Limb (tissue), 2 donors: Measurements from ENCODE around the gene WNT11.
"Not testable (repeated sequence)": the region's sequence is repeated elsewhere in the genome, so short reads cannot be mapped to it uniquely, and the experiment has no call there.

Experiments
- DNase-seq, 2 donors: peaks; one replicate each; pipeline ENCODE4 v3.0.0-alpha.2; 2016; ENCODE audit errors: extremely low spot score in 2 of 2

The WNT11 gene

GRCh38 chr11:76203131-76203925, 3.0 kb downstream of the WNT11 start:
- no peak for DNase-seq

DNA sequence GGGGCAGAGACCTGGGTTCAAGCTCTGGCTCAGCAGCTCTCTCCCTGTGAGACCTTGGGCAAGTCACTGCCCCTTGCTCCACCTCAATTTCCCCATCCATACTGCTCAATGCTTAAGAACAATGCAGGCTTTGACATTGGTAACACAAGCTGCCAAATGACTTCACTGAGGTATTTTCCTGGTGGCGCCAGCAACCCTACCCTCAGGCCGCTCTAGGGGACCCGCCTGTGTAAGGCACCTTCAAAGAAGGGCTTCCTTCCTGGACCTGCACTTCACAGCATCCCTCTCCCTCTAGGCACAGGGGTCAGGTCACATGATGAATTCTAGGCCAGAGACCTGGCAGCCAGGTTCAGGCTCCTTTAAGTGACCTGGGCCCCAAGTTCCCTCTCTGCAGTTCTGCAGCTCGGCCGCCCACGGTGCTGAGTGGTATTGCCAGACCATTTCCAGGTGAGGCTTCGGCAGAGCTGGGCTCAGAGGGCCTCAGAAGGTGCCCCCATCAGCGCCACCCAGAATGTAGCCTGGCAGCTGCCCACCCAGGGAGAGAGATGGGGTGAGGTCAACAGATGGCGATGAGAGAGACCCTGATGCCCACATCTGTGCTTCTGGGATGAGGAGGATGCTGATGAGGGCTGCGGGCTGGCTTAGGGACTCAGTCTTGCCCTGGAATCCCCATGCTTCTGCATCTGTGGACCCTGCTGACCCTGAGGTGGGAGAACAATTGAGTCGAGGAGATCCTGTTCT, 4.5 kb downstream of the WNT11 start:
- DNase-seq: no peak

DNA sequence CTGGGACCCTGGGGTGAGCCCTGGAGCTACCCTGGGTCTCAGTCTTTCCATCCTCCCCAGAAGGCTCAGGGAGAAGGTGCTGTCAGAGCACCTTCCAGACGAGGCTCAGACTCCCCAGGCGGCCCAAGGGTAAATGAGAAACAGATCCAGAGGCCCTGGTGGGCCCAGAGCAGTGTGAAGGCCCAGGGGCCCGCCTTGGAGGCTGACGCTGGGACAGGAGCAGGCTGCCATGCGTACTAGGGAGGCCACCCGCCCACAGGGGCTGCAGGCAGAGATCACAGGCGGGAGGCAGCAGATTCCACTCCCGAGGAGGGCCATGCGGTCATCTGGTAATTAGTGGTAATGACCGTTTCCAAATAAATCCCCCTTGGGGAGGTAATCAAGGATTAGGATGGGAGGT, 5.2 kb downstream of the WNT11 start:
- no peak for DNase-seq

DNA sequence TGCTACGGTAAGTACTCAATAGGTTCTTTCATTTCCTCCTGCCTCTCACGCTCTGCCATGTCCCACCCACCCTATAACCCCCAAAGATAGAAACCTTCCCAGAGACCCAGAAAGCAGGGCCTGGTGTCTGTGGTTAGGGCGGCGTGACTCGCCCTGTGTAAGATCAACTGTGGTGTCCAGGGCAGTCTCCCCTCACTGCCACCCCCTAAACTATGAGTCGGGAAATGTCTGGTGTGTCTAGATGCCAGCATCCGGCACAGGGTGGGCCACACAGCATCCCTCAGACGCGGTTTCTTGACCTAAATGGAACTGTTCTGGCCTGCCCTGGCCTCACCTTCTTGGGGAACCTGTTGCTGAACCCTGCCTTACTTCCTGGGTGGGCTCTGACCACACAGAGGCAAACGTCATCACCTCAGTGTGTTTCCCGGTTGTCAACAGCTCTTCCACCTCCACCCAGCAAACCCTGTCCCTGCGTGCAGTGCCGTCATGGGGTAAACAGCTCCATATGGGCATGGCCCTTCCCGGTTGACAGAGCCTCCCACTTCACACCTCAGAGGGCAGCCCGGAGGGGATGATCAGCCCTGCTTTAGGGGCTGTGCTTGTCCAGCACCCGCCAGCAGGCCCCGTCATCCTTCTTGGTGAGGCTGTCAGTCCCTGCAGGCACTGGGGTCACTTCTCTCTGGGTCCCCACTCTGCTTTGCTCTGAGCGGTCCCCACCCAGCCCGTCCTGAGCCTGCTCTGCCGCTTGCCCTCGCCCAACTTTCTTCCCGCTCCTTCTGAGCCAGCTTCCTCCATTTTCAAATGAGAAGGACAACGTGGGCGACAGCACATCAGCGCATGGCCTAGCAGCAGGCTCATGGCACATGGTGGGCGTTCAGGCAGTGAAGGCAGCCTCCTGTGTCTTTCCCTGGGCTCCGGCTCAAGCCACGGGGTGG, 6.0 kb downstream of the WNT11 start:
- no peak for DNase-seq

DNA sequence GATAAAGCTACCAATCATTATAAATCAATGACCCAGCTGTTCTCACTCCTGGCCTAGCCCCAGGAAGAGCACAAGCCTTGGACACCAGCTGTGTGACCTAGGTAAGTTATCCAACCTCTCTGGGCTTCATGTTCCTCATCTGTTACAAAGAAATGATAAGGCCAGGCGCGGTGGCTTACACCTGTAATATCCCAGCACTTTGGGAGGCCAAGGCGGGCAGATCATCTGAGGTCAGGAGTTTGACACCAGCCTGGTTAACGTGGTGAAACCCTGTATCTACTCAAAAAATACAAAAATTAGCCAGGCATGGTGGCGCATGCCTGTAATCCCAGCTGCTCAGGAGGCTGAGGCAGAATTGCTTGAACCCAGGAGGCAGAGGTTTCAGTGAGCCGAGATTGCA, 7.6 kb downstream of the WNT11 start:
- DNase-seq: not testable (repeated sequence)

DNA sequence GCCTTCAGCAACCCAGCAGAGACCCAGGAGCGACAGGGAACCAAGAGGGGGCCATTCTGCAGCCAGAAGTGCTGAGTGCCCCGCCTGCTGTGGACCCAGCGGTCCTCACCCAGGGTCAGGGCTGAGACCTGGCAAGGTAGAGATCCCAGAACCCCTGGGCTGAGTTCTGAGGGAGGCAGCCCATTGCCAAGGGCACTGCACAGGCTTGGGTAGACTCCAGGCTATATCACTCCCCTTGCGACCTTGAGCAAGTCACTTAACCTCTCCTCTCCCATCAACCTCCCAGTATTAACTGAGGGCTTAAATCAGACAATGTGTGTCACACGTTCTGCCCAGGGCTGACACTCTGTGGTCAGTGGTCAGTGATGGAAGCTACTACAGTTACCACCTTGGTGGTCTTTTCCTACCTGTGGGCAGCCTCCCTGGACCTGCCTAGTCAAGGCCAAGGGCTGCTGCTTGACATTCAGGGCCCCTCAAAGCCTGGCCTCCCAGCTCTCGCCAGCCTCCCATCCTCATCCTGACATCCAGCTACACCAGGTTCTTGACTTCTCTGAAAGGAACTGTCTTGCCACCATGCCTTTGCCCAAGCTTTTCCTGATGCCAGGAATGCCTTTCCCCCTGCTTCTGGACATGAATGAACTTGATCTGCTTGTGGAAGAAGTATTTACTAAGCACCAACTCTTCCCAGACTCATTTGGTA, 8.2 kb downstream of the WNT11 start:
- no peak for DNase-seq

GRCh38 chr11:76197332-76197731, 9.0 kb downstream of the WNT11 start:
- DNase-seq: no peak

DNA sequence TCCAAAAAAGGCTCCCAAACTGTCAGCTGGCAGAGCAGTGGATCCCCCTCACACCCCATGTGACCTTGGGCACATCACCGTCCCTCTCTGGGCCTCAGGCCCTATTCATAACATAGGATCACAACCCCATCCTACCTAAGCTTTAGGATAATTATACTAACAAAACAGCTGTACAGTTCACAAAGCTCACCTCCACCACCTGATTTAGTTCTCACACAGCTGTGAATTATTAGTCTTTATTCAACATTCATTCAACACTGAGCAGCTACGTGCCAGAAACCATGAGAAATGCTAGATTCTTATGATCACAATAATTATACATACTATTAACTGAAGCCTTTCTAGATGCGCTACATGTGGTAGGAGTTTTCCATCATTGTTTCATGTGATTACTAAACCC, 9.5 kb downstream of the WNT11 start:
- no peak for DNase-seq

- DNase-seq: no peak
Observed at GRCh38 chr11:76194872-76195668, 11.2 kb downstream of the WNT11 start.

- no peak for DNase-seq
Observed at GRCh38 chr11:76193219-76193618, 13.1 kb downstream of the WNT11 start.

DNA sequence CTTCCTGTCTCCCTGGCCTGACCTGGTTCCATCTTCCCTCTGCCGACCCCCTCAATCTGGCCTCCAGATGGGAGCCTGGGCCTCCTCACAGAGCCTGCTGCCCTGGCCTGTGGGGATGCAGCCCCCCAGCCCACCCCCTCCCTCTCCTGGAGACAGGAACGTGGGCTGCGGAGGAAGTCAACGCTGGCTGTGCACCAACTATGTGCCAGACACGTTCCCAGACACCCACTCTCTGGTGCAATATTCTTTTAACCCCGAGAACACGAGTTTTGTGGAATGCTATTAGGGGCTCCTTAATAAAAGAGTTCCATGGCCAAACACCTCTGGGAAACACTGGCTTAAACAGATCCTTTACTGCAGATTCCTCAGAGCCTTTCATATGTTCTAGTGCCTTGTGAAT, 15.9 kb downstream of the WNT11 start:
- DNase-seq: peak; percentile 32 to 69

DNA sequence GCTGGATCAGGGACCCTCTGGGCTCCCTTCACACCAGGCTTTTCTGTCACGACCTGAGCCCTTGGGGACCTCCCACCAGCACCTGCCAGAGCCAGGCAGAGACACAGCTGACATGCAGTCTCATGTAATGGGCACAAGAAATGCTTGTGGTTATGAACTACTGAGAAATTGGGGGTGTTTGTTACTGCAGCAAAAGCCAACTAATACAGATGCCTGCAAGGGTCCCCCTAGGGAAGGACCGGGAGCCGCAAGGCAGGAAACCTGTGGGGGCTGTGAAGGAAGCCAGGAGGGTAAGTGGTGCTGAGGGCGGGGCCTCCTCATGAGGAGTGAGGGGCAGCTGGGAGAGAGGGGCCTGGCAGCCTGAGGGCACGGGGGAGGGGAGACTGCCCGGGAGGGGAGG, 16.6 kb downstream of the WNT11 start:
- DNase-seq: no peak

DNA sequence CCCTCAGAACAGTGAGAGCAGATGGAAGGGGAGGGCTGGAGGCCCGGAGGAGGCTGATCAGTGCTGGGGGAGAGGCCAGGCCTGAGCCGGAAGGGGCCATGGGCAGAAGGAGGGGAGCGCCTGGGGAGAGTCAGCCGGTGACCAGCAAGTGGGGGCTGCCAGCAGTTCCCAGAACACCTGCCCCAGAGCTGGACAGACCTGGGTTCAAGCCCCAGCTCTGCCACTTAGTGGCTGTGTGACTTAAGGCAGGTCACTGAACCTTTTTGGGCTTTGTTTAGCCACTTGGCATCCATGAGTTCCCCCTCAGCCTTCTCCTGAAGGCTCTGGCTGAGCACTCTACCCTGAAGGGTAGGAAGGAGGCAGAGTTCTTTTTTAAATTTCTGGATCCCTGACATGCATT, 17.4 kb downstream of the WNT11 start:
- DNase-seq: no peak

GRCh38 chr11:76186776-76187279, 19.5 kb downstream of the WNT11 start:
- no peak for DNase-seq

GRCh38 chr11:76185931-76186401, 20.3 kb downstream of the WNT11 start:
- peak; percentile 48 to 77 for DNase-seq

- DNase-seq: no peak
Observed at GRCh38 chr11:76185511-76185910, 20.8 kb downstream of the WNT11 start.

DNA sequence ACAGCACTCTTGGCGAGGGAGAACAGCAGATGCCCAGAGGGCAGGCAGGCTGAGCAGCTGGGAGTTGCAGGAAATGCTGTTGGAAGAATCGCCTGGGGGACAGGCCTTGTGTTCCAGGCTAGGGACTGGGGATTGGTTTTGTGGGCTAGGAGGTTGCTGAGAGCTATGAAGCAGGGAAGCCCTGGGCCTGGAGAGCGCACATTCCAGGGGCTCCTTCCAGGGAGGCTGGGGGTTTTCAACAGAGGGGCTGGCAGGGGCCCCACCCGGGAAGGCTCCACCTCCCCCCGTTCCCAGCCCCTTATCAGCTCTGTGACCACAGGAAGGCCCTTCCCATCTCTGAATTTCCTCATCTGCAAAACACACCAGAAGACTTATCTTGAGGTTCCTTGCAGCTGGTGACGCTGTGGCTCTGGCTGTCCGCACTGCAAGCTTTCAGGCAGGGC, 21.7 kb downstream of the WNT11 start:
- DNase-seq: no peak

DNA sequence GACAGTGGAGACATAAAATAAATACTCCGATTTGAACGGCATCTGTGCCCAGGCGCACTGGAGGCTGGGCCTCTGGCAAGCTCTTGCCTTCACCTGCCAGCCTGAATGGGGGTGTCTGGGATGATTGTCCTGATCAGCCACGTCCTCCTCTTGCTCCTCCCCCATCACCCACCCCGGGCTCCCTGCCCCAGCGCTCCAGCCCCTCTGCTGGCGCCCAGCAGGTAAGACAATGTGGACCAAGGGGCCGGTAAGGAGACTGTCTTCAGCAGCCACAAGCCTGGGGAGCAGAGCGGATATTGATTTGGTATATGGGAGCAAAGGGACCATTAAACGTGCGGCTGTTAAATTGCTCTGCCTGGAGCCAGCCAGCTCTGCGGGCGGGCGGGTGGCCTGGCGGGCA, 24.9 kb downstream of the WNT11 start:
- DNase-seq: no peak

- DNase-seq: no peak
Observed at GRCh38 chr11:76179147-76179546, 27.2 kb downstream of the WNT11 start.

- no peak for DNase-seq
Observed at GRCh38 chr11:76177250-76177686, 29.0 kb downstream of the WNT11 start.
